ENCODE results near the gene FTH1.

- TF ChIP-seq EZH2 (conservative IDR thresholded peaks at IDR 0.05; ENCODE audit: low read depth, low read length) (no peak), BORCS8-MEF2B (CRISPR knock-in tag; IDR thresholded peaks at IDR 0.05) (no peak), SALL1 (CRISPR knock-in tag; IDR thresholded peaks at IDR 0.05) (no peak), KDM5B (CRISPR knock-in tag; IDR thresholded peaks at IDR 0.05; ENCODE audit: borderline replicate concordance) (no peak), CENPT (CRISPR knock-in tag; IDR thresholded peaks at IDR 0.05; ENCODE audit: low read depth) (no peak), PRPF4 (IDR thresholded peaks at IDR 0.05; ENCODE audit: low read depth, low read length, poor library complexity, severe bottlenecking) (no peak), LBX2 (CRISPR knock-in tag; IDR thresholded peaks at IDR 0.05; ENCODE audit: borderline replicate concordance) (no peak)
- TF ChIP-seq, protein P1, sequence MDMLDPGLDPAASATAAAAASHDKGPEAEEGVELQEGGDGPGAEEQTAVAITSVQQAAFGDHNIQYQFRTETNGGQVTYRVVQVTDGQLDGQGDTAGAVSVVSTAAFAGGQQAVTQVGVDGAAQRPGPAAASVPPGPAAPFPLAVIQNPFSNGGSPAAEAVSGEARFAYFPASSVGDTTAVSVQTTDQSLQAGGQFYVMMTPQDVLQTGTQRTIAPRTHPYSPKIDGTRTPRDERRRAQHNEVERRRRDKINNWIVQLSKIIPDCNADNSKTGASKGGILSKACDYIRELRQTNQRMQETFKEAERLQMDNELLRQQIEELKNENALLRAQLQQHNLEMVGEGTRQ (IDR thresholded peaks at IDR 0.05; ENCODE audit: low read depth, low read length), result no peak
- TF ChIP-seq, protein P1 (CRISPR knock-in tag; IDR thresholded peaks at IDR 0.05; ENCODE audit: borderline replicate concordance), result no peak
These were observed 18.0 kb downstream of the FTH1 start for GRCh38 chr11:61949169-61950034.

Measured in HepG2 (cell line).